OCI-LY1 (cell line): Measurements from ENCODE around the gene CDH23.

Source experiments
- H2AFZ ChIP-seq: fragments of 200-600 bp; sonication (generic), shearing (Covaris generic); 2 replicates; pipeline ENCODE4 v1.6.0; 2014; ENCODE audit warnings: antibody characterized with exemption, mild to moderate bottlenecking, low read length
- H3F3A ChIP-seq: fragments of 200-600 bp; sonication (generic), shearing (Covaris generic); 2 replicates; pipeline ENCODE4 v1.6.0; 2014; ENCODE audit warnings: mild to moderate bottlenecking, antibody characterized with exemption, low read length, moderate library complexity; ENCODE audit not compliant: insufficient read depth
- H3K27ac ChIP-seq: fragments of 200-600 bp; sonication (generic); 2 replicates; pipeline ENCODE4 v1.5.1; 2014; ENCODE audit warnings: low read length, mixed run types, mild to moderate bottlenecking, low read depth; ENCODE audit not compliant: poor library complexity, severe bottlenecking
- H3K27me3 ChIP-seq: fragments of 200-600 bp; sonication (generic); 2 replicates; pipeline ENCODE4 v1.6.0; 2014; ENCODE audit warnings: antibody characterized with exemption, mild to moderate bottlenecking, low read length, moderate library complexity; ENCODE audit not compliant: insufficient read depth
- H3K36me3 ChIP-seq: fragments of 200-600 bp; sonication (generic); 2 replicates; pipeline ENCODE4 v1.6.1; 2014; ENCODE audit warnings: mild to moderate bottlenecking, antibody characterized with exemption, low read length, moderate library complexity, mixed read lengths; ENCODE audit not compliant: insufficient read depth
- H3K4me1 ChIP-seq: fragments of 200-600 bp; sonication (generic); 2 replicates; pipeline ENCODE4 v1.5.1; 2014; ENCODE audit warnings: mild to moderate bottlenecking, low read length, moderate library complexity; ENCODE audit not compliant: insufficient read depth, severe bottlenecking
- H3K4me2 ChIP-seq: fragments of 200-600 bp; sonication (generic), shearing (Covaris generic); 2 replicates; pipeline ENCODE4 v1.6.1; 2014; ENCODE audit warnings: low read length
- H3K4me3 ChIP-seq: fragments of 200-600 bp; sonication (generic); 2 replicates; pipeline ENCODE4 v1.5.1; 2014; ENCODE audit warnings: low read length, low read depth, mild to moderate bottlenecking, mixed read lengths; ENCODE audit not compliant: poor library complexity, severe bottlenecking
- H3K79me2 ChIP-seq: fragments of 200-600 bp; shearing (Covaris generic); 2 replicates; pipeline ENCODE4 v1.6.1; 2016; ENCODE audit warnings: mixed run types, low read length, mixed read lengths; ENCODE audit not compliant: insufficient read depth
- H3K9ac ChIP-seq: fragments of 200-600 bp; sonication (generic), shearing (Covaris generic); 2 replicates; pipeline ENCODE4 v1.6.1; 2014; ENCODE audit warnings: mild to moderate bottlenecking, low read length, mixed read lengths
- H3K9me2 ChIP-seq: fragments of 200-600 bp; sonication (generic), shearing (Covaris generic); 2 replicates; pipeline ENCODE4 v1.6.1; 2014; ENCODE audit warnings: low read depth, mild to moderate bottlenecking, low read length, mixed read lengths
- H3K9me3 ChIP-seq: fragments of 200-600 bp; shearing (Covaris generic); 2 replicates; pipeline ENCODE4 v1.6.1; 2014; ENCODE audit warnings: low read length, mixed read lengths
- H4K20me1 ChIP-seq: fragments of 200-600 bp; sonication (generic), shearing (Covaris generic); 2 replicates; pipeline ENCODE4 v1.6.0; 2016; ENCODE audit warnings: mild to moderate bottlenecking, low read length; ENCODE audit not compliant: insufficient read depth
- CTCF ChIP-seq: fragments of 200-600 bp; sonication (generic), shearing (Covaris generic); IDR thresholded peaks from 2 replicates; pipeline ENCODE4 v1.5.1; 2017; ENCODE audit warnings: mild to moderate bottlenecking, antibody characterized with exemption, low read length, moderate library complexity, mixed read lengths
- EZH2 ChIP-seq: fragments of 200-600 bp; sonication (generic), shearing (Covaris generic); IDR thresholded peaks from 2 replicates; pipeline ENCODE4 v1.8.0; 2017; ENCODE audit warnings: borderline replicate concordance, mixed run types, mild to moderate bottlenecking, antibody characterized with exemption, low read length, moderate library complexity, mixed read lengths

The CDH23 gene

GRCh38 chr10:71369602-71370001 is 27.1 kb upstream of the CDH23 start:
- Histone ChIP-seq H3K4me2 (no peak overlapping the region), H3K27ac (no peak overlapping the region), H3K27me3 (no peaks in the 10 kb centered on the region; the same call in 1 of the 2 replicates), H3K4me3 (no peak overlapping the region), H3K4me1 (peaks cover 8% of the 10 kb centered on the region), H2AFZ (no peak overlapping the region), H3K9ac (no peak overlapping the region), H3K9me3 (no peaks in the 10 kb centered on the region), H3K36me3 (no peaks in the 10 kb centered on the region), H3F3A (no peaks in the 10 kb centered on the region), H3K9me2 (no peaks in the 10 kb centered on the region), H3K79me2 (no peaks in the 10 kb centered on the region), H4K20me1 (no peaks in the 10 kb centered on the region)
- no peak for TF ChIP-seq CTCF
- no peak for TF ChIP-seq EZH2

GRCh38 chr10:71370031-71370430 is 26.7 kb upstream of the CDH23 start:
- Histone ChIP-seq H3K27ac (no peak overlapping the region), H3K9me2 (no peaks in the 10 kb centered on the region), H3F3A (no peaks in the 10 kb centered on the region), H4K20me1 (no peaks in the 10 kb centered on the region), H3K4me2 (no peak overlapping the region), H3K27me3 (no peaks in the 10 kb centered on the region; the same call in 1 of the 2 replicates), H3K4me3 (no peak overlapping the region), H3K9me3 (no peaks in the 10 kb centered on the region), H3K79me2 (no peaks in the 10 kb centered on the region), H3K4me1 (peaks cover 8% of the 10 kb centered on the region), H2AFZ (no peak overlapping the region), H3K9ac (no peak overlapping the region), H3K36me3 (no peaks in the 10 kb centered on the region)
- no peak for TF ChIP-seq CTCF
- TF ChIP-seq EZH2: no peak

GRCh38 chr10:71371750-71372166 is 25.0 kb upstream of the CDH23 start:
- H3K4me2 ChIP-seq: no peak overlapping the region
- H3K9me2 ChIP-seq: no peaks in the 10 kb centered on the region
- TF ChIP-seq CTCF (no peak), EZH2 (no peak)
- no peaks in the 10 kb centered on the region for H3K36me3 ChIP-seq
- H3K4me3 ChIP-seq: no peak overlapping the region
- no peaks in the 10 kb centered on the region for H3K9me3 ChIP-seq
- no peaks in the 10 kb centered on the region for H3F3A ChIP-seq
- H4K20me1 ChIP-seq: no peaks in the 10 kb centered on the region
- H3K9ac ChIP-seq: no peak overlapping the region
- no peak overlapping the region for H2AFZ ChIP-seq
- no peaks in the 10 kb centered on the region for H3K79me2 ChIP-seq
- H3K27ac ChIP-seq: no peak overlapping the region
- H3K4me1 ChIP-seq: peaks cover 16% of the 10 kb centered on the region
- H3K27me3 ChIP-seq: no peaks in the 10 kb centered on the region; the same call in 1 of the 2 replicates
